LNCaP clone FGC (cell line): ENCODE measurements around the gene PGD.

Experiments
- DNase-seq: peaks from one replicate; pipeline ENCODE4 v3.0.0-alpha.2; 2011; ENCODE audit warnings: low read depth
- H3K4me3 ChIP-seq: 2 replicates; pipeline ENCODE4 v1.5.1; 2011; ENCODE audit warnings: mild to moderate bottlenecking, low read depth, low read length, control low read depth
- CTCF ChIP-seq: IDR thresholded peaks from 2 replicates; pipeline ENCODE4 v1.5.1; 2012; ENCODE audit warnings: mild to moderate bottlenecking; ENCODE audit not compliant: control insufficient read depth, insufficient read depth; ENCODE audit errors: extremely low read depth

PGD gene

DNA sequence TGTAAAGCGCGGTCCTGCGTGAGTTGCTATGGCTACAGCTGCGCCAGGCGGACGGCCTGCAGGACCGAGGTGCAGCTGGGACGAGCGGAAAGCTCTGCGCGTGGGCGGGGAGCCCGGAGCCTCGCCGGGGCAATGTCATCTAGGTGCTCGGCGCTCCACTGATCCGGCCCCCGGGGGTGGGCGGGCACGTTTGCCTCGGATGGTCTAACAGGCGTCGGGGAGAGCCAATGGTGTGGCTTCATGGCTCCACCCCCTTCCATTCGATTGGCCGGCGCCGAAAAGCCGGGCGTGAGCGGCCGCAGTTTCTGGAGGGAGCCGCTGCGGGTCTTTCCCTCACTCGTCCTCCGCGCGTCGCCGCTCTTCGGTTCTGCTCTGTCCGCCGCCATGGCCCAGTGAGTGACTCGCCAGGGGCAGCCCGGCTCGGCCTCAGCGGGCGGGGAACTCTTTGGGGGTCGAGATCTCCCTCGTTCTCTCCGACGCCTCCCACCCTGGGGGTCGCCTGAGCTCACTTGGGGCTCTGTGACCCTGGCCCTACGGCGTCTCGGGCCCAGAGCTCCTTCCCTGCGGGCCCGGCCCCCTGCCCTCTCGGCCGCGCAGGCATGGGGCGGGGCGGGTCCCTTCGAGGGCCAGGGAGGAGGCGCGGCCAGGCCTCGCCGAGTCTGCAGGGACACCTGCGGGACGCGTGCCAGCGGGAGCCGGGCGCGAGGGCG, at the start of gene PGD:
TSS of gene PGD (plus strand) at position 331 of the 710 bp plus-strand sequence. CDS start at position 385, 54 bp downstream.
- TF ChIP-seq CTCF = 0 out of 2 replicates have a peak, but pooled peaks have one; percentile 8
- DNase-seq = peak; percentile 96
- peak within 1 kb of the TSS; percentile 90 for H3K4me3 ChIP-seq

GRCh38 chr1:10353282-10353681, 45.6 kb upstream of the PGD start:
- no peak for DNase-seq
- H3K4me3 ChIP-seq = no peak overlapping the region
- TF ChIP-seq CTCF = no peak

DNA sequence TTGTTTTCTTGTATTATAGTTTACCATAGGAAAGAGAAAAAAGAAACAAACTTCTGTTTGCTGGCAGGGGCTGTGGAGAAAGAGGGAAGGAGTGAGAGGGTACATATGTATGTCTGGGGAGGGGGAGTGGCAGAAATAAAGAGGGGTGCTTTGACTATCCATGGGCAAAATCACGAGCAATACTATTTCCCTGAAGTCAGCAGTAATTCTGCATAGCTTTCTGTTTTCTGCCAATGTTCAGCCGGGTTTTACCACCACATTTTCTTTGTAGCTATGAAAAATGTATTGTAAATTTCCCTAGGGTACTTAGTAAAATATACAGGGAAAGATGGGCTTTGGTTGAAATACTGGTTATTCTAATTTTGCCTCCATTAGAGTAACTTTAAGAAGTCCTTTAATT, 45.2 kb upstream of the PGD start:
- H3K4me3 ChIP-seq = no peak overlapping the region
- no peak for TF ChIP-seq CTCF
- DNase-seq = no peak

DNA sequence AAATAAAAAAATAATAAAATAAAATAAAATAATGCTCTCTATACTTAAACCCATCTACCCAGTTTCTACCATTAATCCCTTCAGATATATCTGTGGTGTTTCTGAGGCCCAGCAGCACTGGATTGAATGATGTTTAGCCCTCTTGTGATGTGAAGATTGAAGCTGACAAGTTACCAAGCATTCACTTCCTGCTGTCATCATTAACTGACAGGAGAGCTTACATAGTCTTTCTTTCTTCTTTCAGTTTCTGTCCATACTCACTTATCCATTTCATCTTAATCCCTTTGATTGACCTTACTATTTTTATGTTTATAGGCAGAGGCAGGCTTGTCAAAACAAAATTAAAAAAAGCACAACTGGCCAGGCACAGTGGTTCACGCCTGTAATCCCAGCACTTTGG, 38.8 kb upstream of the PGD start:
- no peak for DNase-seq
- no peak overlapping the region for H3K4me3 ChIP-seq
- TF ChIP-seq CTCF = no peak

DNA sequence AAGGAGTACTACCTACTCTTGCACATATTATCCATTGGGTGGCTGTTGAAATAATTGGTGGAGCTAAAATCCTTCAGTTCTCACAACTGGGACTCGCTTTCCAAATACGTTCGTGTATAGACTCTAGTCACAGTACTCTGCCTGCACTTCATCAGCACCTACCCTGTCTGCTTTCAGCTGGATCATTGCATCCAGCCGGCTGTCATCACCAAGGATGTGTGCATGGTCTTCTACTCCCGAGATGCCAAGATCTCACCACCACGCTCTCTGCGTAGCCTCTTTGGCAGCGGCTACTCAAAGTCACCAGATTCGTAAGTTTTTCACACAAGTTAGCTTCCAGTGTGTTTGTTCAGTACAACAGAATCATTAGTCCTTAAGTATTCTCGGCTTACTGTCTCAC, 37.3 kb upstream of the PGD start:
- no peak overlapping the region for H3K4me3 ChIP-seq
- no peak for TF ChIP-seq CTCF
- no peak for DNase-seq

DNA sequence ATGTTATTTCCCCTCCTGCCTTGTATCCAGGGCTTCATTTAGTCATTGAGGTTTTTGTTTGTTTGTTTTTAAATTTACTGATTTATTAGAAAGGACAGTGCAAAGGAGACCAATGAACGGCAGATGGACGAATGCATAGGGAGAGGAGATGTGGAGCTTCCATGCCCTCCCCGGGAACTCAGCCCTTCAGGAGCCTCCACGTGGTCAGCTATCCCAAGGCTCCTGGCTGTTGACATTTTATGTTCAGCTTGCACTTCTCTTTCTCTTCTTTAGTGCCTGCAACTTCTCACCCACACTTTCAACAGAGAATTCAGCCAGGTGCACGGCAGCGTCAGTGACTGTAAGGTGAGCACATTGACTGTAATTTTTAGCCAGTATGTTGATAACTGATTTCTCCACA, 30.7 kb upstream of the PGD start:
- TF ChIP-seq CTCF = no peak
- DNase-seq = no peak
- H3K4me3 ChIP-seq = no peak overlapping the region

- TF ChIP-seq CTCF = no peak
- no peak for DNase-seq
- H3K4me3 ChIP-seq = no peak overlapping the region
Observed at GRCh38 chr1:10374442-10374860, 24.4 kb upstream of the PGD start.
